SK-N-SH (cell line): ENCODE measurements around the gene TRAPPC2L. TPM values are rescaled to one million over a fixed set of nuclear protein-coding genes. Genes with fewer than 3 reads are reported as not detected.

Source experiments
- CTCF ChIA-PET: fragments of 300-600, 350-600 bp; formaldehyde crosslinking; extraction: SDS; loops from one replicate; lab custom pipeline; 2021; lab: Yijun Ruan, JAX
- POLR2A ChIA-PET: fragments of 350-600 bp; sonication (Branson Sonifier 250); formaldehyde crosslinking; extraction: SDS; loops from one replicate; lab custom pipeline; 2020; ENCODE audit warnings: antibody characterized with exemption, inconsistent platforms; lab: Yijun Ruan, JAX
- DNase-seq: peaks from one replicate; pipeline ENCODE4 v3.0.0; 2012
- H2AFZ ChIP-seq: fragments of 200-600 bp; sonication (generic); 2 replicates; pipeline ENCODE4 v1.8.1; 2016; ENCODE audit warnings: antibody characterized with exemption, mild to moderate bottlenecking, low read depth
- H3F3A ChIP-seq: fragments of 200-600 bp; sonication (generic); replicated peaks from 2 replicates; pipeline ENCODE3; 2016; ENCODE audit warnings: antibody characterized with exemption, mild to moderate bottlenecking; ENCODE audit not compliant: insufficient read depth
- H3K27ac ChIP-seq, 2 experiments: fragments of 200-500 bp in 1 of 2; fragments of 200-600 bp in 1 of 2; sonication (Bioruptor generic) in 1 of 2; sonication (generic), shearing (Covaris generic) in 1 of 2; 2 replicates each; pipeline versions ENCODE4 v1.5.1 to v1.6.1; 2014 to 2016; ENCODE audit warnings: low read depth in 2 of 2, inconsistent platforms in 1 of 2, low read length in 1 of 2, mild to moderate bottlenecking in 1 of 2, mixed read lengths in 1 of 2
- H3K27me3 ChIP-seq: fragments of 200-600 bp; sonication (generic), shearing (Covaris generic); 2 replicates; pipeline ENCODE4 v1.6.1; 2016; ENCODE audit warnings: mixed run types; ENCODE audit not compliant: insufficient read depth
- H3K36me3 ChIP-seq, 2 experiments: fragments of 200-500 bp in 1 of 2; fragments of 200-600 bp in 1 of 2; sonication (Bioruptor generic) in 1 of 2; sonication (generic) in 1 of 2; replicated peaks in 1 of 2; 2 replicates each; pipeline versions ENCODE3 to v1.5.1; 2014 to 2016; ENCODE audit warnings: low read length in 1 of 2, mild to moderate bottlenecking in 1 of 2; ENCODE audit not compliant: insufficient read depth in 2 of 2, control insufficient read depth in 1 of 2
- H3K4me1 ChIP-seq, 2 experiments: fragments of 200-500 bp in 1 of 2; fragments of 200-600 bp in 1 of 2; sonication (Bioruptor generic) in 1 of 2; sonication (generic), shearing (Covaris generic) in 1 of 2; 2 replicates each; pipeline versions ENCODE4 v1.5.1 to v1.6.1; 2014 to 2016; ENCODE audit warnings: low read depth in 1 of 2, low read length in 1 of 2, mixed run types in 1 of 2; ENCODE audit not compliant: insufficient read depth in 2 of 2, control insufficient read depth in 1 of 2
- H3K4me2 ChIP-seq: fragments of 200-600 bp; sonication (generic), shearing (Covaris generic); 2 replicates; pipeline ENCODE4 v1.6.1; 2017; ENCODE audit warnings: mixed run types
- H3K4me3 ChIP-seq, 2 experiments: fragments of 200-500 bp in 1 of 2; fragments of 200-600 bp in 1 of 2; sonication (Bioruptor generic) in 1 of 2; sonication (generic), shearing (Covaris generic) in 1 of 2; 2 replicates each; pipeline versions ENCODE4 v1.5.1 to v1.8.1; 2014 to 2016; ENCODE audit warnings: low read depth in 2 of 2, inconsistent platforms in 1 of 2, low read length in 1 of 2, mild to moderate bottlenecking in 1 of 2, mixed read lengths in 1 of 2, moderate library complexity in 1 of 2
- H3K79me2 ChIP-seq: fragments of 200-600 bp; sonication (generic); 2 replicates; pipeline ENCODE4 v1.8.1; 2017; ENCODE audit warnings: mild to moderate bottlenecking; ENCODE audit not compliant: insufficient read depth
- H3K9ac ChIP-seq: fragments of 200-600 bp; sonication (generic); 2 replicates; pipeline ENCODE4 v1.6.1; 2017; ENCODE audit warnings: mixed run types
- H3K9me2 ChIP-seq: fragments of 200-600 bp; sonication (generic); 2 replicates; pipeline ENCODE4 v1.6.1; 2017; ENCODE audit warnings: mixed run types
- H3K9me3 ChIP-seq: fragments of 200-600 bp; sonication (generic); 2 replicates; pipeline ENCODE4 v1.6.1; 2017; ENCODE audit warnings: mixed run types, mild to moderate bottlenecking, moderate library complexity
- H4K20me1 ChIP-seq: fragments of 200-600 bp; sonication (generic); 2 replicates; pipeline ENCODE4 v1.6.1; 2017; ENCODE audit warnings: mild to moderate bottlenecking, mixed run types; ENCODE audit not compliant: insufficient read depth
- EZH2phosphoT487 ChIP-seq: fragments of 200-600 bp; sonication (generic); IDR thresholded peaks from 2 replicates; pipeline ENCODE4 v1.6.1; 2017; ENCODE audit warnings: low read depth, mixed run types, mild to moderate bottlenecking, antibody characterized with exemption, moderate library complexity, borderline replicate concordance
- JUND ChIP-seq: IDR thresholded peaks from 2 replicates; pipeline ENCODE4 v1.4.0; 2012
- MEF2A ChIP-seq: IDR thresholded peaks from 2 replicates; pipeline ENCODE4 v1.4.0; 2012; ENCODE audit warnings: low read depth, borderline replicate concordance
- RAD21 ChIP-seq: IDR thresholded peaks from 2 replicates; pipeline ENCODE4 v1.6.1; 2012; ENCODE audit warnings: mild to moderate bottlenecking, low read length
- SMC3 ChIP-seq: IDR thresholded peaks from 2 replicates; pipeline ENCODE4 v1.6.1; 2012; ENCODE audit warnings: low read depth, low read length, improper control_type of control experiment
- USF2 ChIP-seq: fragments of 150-350 bp; IDR thresholded peaks from 2 replicates; pipeline ENCODE4 v1.6.1; 2017; ENCODE audit warnings: antibody characterized with exemption, low read length, low read depth, borderline replicate concordance
- YY1 ChIP-seq: IDR thresholded peaks from 2 replicates; pipeline ENCODE4 v1.4.0; 2012; ENCODE audit warnings: low read depth, mild to moderate bottlenecking
- WGBS: methylation state at CpG from one replicate; pipeline ENCODE4 v1.1.6; 2017; ENCODE audit warnings: low lambda C conversion rate; 5-methylcytosine and 5-hydroxymethylcytosine counted together
- polyA plus RNA-seq, 3 experiments: library from polyadenylated mRNA; depleted of rRNA; stranded (reverse); fragments of >200 nt; gene quantifications; 2 replicates each; pipeline ENCODE4 v1.2.3, GENCODE V29; 2012
- TF ChIP-seq, protein P1 (sequence below): IDR thresholded peaks from 2 replicates; pipeline ENCODE4 v1.4.0; 2012; ENCODE audit warnings: low read depth, borderline replicate concordance

TRAPPC2L gene
- polyA plus RNA-seq, 1 of the 3 experiments (the other 2 are of a cell fraction): 73.9 TPM

DNA sequence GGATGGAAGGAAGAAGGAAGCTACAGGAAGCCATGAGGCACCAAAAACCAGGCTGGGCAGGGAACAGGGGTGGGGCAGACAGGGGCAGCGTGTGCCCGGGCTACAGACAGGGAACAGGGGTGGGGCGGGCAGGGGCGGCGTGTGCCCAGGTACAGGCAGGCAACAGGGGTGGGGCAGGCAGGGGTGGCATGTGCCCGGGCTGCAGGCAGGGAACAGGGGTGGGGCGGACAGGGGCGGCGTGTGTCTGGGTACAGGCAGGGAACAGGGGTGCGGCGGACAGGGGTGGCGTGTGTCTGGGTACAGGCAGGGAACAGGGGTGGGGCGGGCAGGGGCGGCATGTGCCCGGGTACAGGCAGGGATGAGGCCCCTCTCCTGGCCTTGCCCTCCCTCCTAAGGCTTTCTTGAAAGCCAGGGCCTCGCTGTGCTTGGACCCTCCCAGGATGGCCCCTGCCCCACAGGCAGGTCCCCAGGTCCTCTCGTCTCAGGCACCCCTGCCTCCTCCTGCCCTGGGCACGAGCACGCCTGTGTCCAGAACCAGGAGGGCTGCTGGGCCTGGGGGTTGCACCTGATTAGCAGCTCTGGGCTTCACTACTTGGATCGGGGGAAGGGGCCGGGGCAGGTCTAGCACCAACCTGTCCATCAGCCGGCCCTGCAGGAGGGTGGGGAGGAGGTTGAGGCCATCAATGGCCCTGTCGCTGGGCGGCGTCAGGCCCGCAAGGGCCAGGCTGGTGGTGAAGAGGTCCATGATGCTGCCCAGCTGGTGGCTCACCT lies 30.7 kb upstream of the TRAPPC2L start:
- ChIA-PET CTCF (interaction anchor here (0.8 to 2.9 kb wide), 5 partner anchors 10 to 341 kb away, joined by 3 to 15 read pairs (median 3); partner anchors contain the start of gene APRT), POLR2A (no interaction called here)
- no peak overlapping the region for H3K27ac ChIP-seq
- no peak overlapping the region for H2AFZ ChIP-seq
- H3K9ac ChIP-seq: no peak overlapping the region
- DNase-seq: no peak
- no peaks in the 10 kb centered on the region for H4K20me1 ChIP-seq
- H3K4me2 ChIP-seq: no peak overlapping the region
- no peaks in the 10 kb centered on the region for H3K9me2 ChIP-seq
- H3K9me3 ChIP-seq: no peaks in the 10 kb centered on the region
- no peaks in the 10 kb centered on the region for H3K79me2 ChIP-seq
- H3K36me3 ChIP-seq: peaks cover 0 to 19% of the 10 kb centered on the region in 2 experiments
- no peaks in the 10 kb centered on the region for H3K27me3 ChIP-seq
- WGBS: 88% methylated on average over 13 of the region's 26 CpGs
- H3F3A ChIP-seq: no peaks in the 10 kb centered on the region
- H3K4me3 ChIP-seq: no peak overlapping the region
- TF ChIP-seq SMC3: no peak
- no peak for TF ChIP-seq RAD21
- no peak for TF ChIP-seq USF2
- no peak for TF ChIP-seq MEF2A
- TF ChIP-seq JUND: no peak
- H3K4me1 ChIP-seq: no peaks in the 10 kb centered on the region

GRCh38 chr16:88827727-88828126 lies 29.2 kb upstream of the TRAPPC2L start:
- no peaks in the 10 kb centered on the region for H3K27me3 ChIP-seq
- no peak overlapping the region for H3K9ac ChIP-seq
- H4K20me1 ChIP-seq: no peaks in the 10 kb centered on the region
- no peaks in the 10 kb centered on the region for H3K9me3 ChIP-seq
- no peak overlapping the region for H2AFZ ChIP-seq
- POLR2A ChIA-PET: no interaction called here
- H3K36me3 ChIP-seq: peaks cover 0 to 14% of the 10 kb centered on the region in 2 experiments
- DNase-seq: no peak
- H3K9me2 ChIP-seq: no peaks in the 10 kb centered on the region
- no peak overlapping the region for H3K27ac ChIP-seq
- CTCF ChIA-PET: interaction anchor here (1.6 to 2.9 kb wide), 2 partner anchors 11 to 15 kb away, joined by 6 to 15 read pairs; no protein-coding TSS in a partner anchor
- no peak overlapping the region for H3K4me3 ChIP-seq
- H3K79me2 ChIP-seq: no peaks in the 10 kb centered on the region
- H3K4me2 ChIP-seq: no peak overlapping the region
- no peaks in the 10 kb centered on the region for H3F3A ChIP-seq
- no peaks in the 10 kb centered on the region for H3K4me1 ChIP-seq
- TF ChIP-seq EZH2phosphoT487: no peak
- TF ChIP-seq YY1: no peak
- TF ChIP-seq, protein P1, sequence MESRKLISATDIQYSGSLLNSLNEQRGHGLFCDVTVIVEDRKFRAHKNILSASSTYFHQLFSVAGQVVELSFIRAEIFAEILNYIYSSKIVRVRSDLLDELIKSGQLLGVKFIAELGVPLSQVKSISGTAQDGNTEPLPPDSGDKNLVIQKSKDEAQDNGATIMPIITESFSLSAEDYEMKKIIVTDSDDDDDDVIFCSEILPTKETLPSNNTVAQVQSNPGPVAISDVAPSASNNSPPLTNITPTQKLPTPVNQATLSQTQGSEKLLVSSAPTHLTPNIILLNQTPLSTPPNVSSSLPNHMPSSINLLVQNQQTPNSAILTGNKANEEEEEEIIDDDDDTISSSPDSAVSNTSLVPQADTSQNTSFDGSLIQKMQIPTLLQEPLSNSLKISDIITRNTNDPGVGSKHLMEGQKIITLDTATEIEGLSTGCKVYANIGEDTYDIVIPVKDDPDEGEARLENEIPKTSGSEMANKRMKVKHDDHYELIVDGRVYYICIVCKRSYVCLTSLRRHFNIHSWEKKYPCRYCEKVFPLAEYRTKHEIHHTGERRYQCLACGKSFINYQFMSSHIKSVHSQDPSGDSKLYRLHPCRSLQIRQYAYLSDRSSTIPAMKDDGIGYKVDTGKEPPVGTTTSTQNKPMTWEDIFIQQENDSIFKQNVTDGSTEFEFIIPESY: no peak
- 92% methylated on average over 10 of the region's 21 CpGs for WGBS
